GM19324 (cell line): ENCODE results near the gene DRAP1.

ENCODE experiments used
- ATAC-seq: cut with Tn5 transposase; IDR thresholded peaks from one replicate; pipeline ENCODE4 v1.9.1; 2021; ENCODE audit warnings: mild to moderate bottlenecking, moderate library complexity; ENCODE audit not compliant: unreplicated experiment, low FRiP score

DRAP1 gene

DNA sequence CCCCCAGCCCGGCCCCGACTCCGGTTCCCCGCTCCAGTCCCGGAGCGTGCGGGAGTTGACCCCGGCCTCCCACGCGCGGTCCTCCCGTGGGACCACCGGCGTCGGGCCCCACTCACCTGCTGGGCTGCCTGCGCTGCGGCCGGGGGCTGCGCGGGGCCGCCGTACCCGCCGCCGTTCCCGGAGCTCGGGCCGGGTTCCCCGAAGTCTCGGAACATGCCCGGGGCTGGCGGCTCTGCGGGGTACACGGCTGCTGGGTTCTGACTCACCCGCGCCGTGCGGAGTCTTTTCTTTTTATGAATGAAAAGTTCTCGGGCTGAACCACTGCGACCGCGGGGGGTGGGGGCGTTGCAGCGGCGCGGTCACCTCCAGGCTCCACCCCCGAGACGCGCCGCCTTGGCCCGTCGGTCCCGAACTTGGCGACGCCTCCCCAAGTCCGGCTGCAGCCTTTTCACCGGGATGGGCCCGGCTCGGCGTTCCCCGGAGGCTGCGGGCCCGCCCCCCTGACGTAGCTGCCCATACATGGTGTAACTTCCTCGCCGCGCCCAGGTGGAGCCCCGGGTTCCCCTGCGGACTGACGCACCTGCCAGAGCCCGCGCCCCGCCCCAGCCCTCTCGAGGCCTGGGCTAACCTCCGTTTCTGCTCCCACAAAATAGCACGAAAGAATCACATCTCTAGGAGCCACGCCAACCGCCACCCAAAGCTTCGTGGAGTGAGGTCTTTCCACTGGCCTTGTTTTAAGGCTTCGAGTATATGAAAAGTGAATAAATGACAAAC is 18.9 kb upstream of the DRAP1 start, which contains the start of gene FOSL1:
Gene FOSL1, minus strand, starts transcription at position 264 of the 774 bp plus-strand sequence. Its CDS starts 49 bp downstream, at position 215.
- peak; percentile 80 for ATAC-seq

DNA sequence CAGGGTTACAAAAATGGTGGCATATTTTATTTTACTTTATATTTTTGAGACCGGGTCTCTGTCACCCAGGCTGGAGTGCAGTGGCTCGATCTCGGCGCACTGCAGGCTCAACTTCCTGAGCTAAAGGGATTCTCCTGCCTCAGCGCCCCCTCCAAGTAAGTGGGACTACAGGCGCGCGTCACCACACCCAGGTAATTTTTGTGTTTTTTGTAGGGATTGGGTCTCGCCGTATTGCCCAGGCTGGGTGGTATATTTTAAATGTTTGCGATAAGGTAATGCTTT is 18.4 kb upstream of the DRAP1 start:
- ATAC-seq = no peak

DNA sequence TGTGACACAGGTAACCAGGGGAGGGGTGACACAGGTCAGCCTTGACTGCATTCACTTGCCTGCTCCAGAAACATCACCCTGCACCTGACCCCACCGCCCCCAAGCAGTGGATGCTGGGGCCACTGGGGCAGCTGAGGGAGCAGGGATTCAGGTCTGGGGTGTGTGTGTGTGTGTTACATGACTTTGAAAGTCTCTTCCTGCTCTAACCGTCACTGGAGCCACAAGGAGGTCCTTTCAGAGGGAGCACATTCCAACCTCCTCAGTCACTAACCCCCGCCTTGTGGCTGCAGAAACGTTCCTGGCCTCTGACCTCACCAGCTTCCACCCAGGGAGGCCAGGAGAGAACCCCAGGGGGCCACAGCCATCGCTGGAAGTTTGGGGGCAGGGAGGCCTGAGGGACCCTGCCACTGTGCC is 16.2 kb upstream of the DRAP1 start:
- ATAC-seq = no peak

DNA sequence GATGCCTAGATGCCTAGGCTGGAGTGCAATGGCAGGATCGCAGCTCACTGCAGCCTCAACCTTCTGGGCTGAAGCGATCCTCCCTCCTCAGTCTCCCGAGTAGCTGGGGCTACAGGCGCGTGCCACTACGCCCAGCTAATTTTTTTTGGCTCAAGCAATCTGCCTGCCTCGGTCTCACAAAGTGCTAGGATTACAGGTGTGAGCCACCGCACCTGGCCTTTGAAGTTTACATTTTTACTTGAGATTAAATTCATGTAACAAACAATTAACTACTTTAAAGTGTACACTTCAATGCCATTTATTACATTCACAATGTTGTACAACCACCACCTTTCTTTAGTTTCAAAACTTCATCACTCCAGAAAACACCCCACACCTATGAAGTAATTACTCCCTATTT is 15.5 kb upstream of the DRAP1 start:
- ATAC-seq = no peak

DNA sequence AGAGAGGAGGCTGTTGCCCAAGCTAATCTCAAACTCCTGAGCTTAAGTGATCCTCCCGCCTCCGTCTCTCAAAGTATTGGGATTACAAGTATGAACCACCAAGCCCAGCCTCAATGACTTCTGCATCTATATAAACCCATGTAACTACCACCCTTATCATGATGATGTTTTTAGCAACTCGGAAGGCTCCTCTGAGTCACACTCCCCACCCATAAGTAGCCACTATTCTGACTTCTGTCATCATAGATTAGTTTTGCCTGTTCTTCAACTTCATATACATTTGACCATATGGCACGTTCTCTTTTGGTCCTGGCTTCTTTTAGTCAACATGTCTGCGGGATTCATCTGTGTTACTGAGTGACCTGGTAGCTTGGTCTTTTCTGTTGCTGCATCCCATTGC is 12.6 kb upstream of the DRAP1 start:
- ATAC-seq = no peak

DNA sequence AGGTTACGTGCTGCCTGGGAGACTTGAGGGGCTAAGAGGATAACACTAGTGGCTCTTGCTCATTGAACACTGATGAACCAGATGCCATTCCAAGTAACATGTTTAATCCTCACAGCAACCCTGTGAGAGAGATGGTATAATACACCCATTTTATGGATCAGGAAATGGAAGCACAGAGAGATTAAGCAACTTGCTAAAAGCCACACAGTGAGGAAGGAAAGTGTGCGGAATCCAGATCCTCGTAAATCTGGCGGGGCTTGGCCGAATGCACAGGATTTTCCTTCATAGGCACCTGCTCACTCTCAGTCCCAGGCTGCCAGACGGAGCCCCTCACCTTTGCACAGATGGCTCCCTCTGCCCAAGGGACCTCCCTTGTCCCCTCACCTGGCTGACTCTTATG is 11.3 kb upstream of the DRAP1 start:
- ATAC-seq = no peak

DNA sequence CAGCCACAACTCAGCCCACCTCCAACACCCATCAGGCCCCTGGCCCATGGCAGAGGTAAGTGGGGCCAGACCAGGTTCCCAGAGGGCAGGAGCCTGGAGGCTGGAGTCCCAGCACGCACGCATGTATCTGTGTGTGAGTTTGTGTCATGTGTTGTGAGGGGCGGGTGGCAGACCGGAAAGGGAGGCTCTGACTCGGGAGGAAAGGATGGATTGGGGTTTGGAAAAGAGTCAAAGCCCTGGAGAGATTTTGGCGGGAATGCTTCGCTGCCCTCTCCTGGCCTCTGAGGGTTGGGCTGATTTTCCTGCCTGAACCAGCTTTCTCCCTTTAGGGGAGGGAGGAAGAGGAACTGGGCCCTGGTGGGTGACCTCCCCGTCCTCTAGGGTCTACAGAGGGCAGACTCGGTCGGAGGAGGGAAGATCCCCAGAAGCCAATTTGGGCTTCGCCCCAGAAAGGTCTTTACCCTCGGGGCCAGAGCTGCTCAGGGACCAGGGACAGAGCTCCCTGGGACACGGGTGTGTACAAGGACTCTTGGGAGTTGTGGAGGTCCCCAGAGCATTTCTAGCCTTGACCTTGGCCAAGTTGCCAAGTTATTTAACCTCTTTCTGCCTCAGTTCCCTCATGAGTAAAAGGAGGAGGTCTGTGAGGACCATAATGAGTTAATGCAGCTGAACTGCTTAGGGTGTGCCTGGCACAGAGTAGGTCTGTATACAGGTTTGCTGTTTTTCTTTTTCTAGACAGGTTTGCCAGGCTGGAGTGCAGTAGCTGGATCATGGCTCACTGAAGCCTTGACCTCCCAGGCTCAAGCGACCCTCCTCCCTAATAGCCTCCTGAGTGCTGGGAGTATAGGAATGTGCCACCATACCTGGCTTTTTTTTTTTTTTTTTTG is 7.3 kb upstream of the DRAP1 start:
- ATAC-seq = no peak

DNA sequence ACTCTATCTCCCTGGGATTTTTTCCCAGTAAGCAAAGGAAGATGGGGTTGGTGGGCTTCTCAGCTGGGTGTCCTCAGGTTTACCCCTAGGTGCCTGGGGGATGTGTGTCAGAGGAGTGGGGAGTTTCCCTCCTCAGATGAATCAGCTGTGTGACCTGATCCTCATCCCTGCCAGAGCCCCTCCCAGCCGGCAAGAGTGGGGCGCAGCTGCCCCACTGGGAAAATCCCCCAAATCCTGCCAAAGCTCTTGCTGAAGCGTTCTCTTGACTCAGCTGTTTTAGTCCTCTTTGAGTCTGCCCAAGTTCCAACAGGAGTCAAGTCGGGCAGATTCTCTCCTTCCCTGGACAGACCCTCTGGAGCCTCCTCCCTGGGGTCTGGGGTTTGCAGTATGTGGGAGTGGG is 6.4 kb upstream of the DRAP1 start:
- no peak for ATAC-seq

DNA sequence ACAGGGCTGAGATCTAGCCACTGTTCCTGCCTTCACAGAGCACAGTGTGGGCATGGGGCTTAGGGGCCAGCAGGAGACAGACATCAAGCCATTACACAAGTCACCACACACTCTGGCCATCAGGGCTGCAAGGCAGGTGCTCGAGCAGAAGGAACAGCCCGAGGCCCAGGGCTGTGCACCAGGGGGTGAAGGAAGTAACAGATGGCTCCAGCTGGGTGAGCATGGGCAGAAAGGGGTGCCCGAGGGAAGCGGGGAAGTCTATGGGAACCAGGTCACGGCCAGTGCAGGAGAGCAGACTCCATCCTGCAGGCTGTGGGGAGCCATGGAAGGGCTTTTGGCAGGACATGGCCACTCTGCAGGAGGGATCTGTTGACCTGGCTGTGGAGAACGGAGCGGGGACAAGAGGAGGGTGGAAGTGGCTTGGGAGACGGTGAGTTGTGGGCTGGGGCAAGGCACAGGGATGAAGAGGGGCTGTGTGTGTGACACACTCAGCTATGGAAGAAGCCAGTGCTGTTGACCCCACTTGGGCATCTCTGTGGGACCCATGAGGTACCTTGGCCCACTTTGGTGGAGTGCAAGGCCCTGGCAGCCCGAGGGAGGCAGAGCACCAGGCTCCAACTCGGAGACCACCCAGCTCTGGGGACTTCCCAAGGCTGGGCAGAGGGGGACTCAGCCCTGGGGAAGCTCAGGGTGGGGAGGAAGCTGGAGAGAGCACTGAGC is 4.0 kb upstream of the DRAP1 start:
- no peak for ATAC-seq

DNA sequence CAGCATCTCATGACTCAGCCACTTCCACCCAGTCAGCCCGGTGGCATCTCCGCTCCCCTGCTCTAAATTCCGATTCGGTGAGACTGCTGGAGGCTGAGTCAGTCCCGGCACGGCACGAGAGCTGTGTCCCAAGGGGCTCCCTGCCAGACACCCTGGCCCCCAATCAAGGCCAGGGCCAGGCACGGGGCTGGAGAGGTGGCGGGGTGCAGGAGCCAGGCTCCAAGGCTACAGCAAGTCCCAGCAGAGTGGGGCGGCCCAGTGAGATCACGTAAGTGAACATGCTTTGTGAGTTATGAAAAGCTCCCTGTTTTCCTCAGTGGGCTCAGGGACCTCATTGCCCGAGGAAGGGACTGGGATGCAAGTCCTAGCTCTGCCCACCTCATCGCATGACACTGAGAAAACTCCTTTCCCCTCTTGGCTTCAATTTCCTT is 3.4 kb upstream of the DRAP1 start:
- no peak for ATAC-seq

DNA sequence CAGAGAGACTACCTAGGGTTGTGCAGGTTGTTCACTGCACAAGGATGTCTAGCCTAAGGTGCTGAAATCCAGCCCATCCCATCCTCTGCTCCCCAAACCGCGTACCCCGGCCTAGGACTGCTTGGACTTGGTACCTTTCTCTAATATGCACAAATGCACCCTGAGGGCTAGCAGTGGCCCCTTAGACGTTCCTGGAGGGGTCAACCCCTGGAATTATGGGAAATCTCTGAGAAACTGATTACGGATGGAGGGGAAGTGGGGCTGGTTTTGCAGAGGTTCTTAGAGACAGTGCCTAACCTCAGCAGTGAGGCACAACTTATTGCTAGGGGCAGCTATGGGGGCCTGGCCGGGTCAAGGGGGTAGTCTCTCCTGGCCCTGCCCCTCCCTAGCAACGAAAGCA is 2.8 kb upstream of the DRAP1 start:
- ATAC-seq = no peak

DNA sequence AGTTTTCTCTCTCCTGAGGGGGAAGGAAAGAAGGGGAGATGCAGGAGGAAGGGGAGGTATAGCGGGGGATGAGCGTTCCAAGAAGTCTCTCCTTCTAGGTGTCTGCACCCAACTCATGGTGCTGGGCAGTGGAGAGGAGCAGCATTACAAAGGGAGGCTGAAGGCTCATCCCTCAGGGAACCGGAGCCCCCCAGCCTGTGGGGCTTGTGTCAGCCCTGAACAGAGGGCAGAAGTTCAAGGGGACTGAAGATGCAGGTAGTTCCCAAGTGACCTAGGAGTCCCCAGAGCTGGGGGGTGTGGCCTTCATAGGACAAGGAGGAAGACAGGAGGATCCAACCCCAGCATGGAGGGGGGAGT is 2.2 kb upstream of the DRAP1 start:
- no peak for ATAC-seq

DNA sequence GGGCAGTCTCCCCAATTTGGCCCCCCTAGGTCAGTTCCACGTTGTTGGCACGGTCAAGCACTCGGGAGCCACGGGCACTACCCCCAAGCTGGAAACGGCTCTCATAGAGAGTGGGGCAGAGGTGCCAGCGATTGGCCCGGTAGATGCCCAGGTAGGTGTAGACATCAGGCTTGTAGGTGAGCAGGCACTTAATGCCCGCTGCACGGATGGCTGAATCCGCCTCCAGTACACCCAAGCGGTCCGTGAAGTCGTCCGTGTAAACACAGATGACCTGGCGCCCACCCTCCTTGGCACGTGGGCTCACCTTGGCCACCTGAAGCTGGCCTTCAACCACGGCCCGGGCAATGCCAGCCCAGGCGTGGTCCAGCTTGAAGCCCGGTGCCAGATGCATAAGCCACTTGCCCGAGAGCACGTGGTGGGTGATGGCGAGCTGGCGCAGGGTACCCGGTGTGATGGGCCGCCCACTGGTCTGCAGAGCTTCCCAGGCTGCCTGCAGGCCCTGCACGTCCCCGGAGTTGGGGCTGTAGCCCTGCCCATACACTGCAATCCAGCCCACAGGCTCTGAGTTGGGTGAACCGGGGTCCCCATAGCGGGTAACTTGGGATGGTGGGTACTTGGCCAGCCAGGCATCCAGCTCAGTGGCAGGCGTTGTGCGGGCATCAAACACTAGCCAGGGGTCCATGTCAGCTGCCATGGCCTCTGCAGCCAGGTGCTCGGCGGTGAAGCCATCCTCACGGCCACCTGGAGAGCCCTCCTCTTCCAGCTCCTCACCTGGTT is 1.6 kb upstream of the DRAP1 start:
- no peak for ATAC-seq

DNA sequence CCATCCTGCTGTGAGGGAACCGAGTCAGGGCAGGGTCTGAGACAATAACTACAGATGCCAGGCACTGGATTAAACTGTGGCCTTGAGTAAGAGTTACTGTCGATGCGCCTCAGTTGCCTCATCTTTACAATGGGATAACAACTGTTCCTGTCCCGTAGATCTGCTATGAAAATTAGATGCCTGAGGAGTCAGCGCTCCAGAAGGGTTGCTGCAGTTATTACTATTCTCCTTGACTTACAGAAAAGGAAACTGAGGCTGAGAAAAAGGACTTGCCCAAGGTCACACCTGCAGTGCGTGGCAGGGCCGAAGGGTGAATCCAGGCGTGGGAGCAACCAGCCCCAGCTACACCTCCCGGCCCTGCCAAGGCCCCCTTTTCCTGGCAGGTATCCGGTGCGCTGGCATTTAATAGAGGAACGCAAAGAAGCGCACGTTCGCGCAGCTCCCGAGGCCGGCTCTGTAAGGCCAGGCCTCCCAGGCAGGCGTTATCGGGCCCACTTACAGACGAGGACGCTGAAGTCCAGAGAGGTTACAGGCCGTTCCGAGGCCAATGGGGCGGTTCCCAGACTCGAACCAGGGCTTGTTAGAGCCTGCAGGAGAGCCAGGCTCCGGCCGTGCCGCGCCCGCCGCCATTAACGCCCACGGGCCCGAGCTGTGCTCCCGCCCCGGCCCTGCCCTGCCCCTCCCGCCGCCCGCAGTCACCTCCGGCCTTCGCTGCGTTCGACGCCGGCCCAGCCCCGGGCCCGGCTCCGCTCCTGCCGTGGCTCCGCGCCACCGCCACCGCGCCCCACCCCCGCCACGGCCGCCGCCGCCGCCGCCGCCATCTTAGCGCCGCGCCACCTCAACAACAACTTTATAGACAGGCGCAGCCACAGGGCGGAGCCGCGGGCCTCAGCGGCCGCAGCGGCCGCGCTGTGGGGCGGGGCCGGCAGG is 750 bp upstream of the DRAP1 start, which contains the start of gene C11orf68:
Gene C11orf68, minus strand, starts transcription at position 852 of the 930 bp plus-strand sequence. Its CDS starts 31 bp downstream, at position 821.
- ATAC-seq = peak; percentile 61

DNA sequence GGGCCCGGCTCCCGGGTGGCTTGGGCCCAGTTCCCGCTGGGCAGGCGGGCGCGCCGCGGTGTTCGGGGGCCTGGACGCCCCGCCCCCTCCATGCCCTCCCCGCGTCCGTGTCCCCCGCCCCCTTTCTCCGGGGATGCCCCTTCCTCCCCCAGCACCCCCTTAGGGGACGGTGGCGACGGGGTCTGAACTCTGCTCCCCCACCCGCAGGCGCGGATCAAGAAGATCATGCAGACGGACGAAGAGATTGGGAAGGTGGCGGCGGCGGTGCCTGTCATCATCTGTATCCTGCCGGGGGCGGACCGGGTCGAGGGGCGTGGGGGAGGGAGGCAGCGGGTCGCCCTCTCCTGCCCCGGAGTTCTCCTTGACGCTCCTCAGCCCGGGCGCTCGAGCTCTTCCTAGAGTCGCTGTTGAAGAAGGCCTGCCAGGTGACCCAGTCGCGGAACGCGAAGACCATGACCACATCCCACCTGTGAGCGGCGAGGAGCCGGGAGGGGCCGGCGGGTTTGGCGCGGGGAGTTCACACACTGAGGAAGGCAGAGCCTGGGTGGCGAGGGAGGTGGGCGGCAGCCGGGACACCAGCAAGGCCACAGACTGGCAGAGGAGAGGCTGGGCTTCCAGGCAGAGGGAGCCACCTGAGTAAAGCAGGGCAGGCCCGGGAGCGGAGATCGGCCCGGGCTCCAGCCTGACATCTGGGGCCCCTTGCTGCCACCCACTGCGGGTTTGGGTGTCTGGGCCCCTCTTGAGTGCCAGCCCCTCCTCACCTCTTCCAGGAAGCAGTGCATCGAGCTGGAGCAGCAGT is 546 bp downstream of the DRAP1 start:
- peak; percentile 51 for ATAC-seq

DNA sequence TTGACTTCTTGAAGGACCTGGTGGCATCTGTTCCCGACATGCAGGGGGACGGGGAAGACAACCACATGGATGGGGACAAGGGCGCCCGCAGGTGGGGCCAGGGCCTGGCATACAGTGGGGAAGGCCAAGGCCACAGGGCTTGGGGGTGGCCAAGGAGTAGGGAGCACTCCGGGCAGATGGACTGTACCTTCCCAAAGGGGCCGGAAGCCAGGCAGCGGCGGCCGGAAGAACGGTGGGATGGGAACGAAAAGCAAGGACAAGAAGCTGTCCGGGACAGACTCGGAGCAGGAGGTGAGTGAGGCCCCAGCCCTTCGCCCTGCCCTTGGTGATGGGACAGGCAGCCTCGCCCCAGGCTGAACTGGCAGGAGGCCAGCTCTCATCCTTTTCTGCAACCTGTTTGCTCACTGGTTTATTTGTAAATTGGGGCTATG is 1.2 kb downstream of the DRAP1 start:
- ATAC-seq = no peak

DNA sequence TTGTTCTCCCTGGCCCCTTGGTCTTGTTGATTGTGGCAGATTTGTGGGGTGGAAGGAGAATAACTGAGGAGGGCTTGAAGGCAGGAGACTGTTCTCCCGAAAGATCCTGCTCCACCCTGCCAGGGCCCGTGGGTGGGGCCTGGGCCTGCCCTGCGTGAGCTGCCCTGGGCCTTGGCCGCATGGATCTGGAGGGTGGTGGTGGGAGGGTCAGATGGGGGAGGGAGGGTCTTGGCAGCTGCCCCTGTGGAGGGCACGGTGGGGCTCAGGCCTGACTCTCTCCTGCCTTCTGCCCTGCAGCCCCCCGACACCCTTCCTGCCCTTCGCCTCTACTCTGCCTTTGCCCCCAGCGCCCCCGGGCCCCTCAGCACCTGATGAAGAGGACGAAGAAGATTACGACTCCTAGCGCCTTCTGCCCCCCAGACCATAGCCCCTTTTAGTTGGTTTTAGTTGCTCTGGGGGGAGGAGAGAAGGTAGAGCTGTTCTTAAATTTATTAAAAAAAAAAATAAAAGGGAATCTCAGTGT is 1.9 kb downstream of the DRAP1 start:
- ATAC-seq = no peak

DNA sequence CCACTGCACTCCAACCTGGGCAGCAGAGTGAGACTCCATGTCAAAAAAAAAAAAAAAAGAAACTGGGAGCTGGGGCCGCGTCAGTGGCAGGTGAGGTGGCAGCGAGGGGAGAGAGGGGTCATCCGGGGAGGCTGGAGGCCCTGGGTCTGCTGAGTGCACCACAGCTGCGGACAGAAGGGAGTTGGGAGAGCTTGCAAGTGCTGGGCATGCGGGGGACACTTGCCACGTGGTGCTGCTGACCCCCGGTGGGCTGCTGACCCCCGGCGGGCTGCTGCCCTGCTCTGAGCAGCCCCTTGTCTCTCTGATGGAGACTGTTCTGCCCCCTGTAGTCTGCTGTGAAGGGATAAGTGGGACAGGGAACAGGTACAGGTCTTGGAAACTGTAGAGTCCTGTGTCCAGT is 2.6 kb downstream of the DRAP1 start:
- ATAC-seq = no peak
